ENCODE data around the gene CDK14.

DNA sequence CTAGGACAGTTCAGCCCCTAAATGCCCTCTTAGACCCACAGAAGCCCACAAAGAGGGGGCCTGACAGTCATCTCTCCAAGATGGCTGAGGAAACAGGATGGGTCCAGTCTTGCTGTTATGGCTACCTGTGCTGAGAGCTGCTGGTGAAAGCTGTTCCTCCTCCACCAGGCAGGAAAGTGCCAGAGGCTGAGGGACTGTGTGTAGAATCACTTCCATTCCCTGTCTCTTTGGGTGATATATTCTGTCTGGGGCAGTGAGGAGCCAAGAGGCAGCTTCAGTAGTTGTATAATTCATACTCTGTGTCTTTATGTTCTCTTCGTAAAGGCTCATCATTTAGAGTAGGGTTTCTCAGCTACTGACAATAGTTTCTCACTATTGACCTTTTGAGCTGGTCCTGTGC, 425.8 kb downstream of the CDK14 start:
- no peak for TF ChIP-seq CTCF (IDR thresholded peaks at IDR 0.05)
- TF ChIP-seq POLR2A (IDR thresholded peaks at IDR 0.05): no peak
- no peak for TF ChIP-seq POLR2AphosphoS5 (IDR thresholded peaks at IDR 0.05)
- no peak for TF ChIP-seq EP300 (IDR thresholded peaks at IDR 0.05)

All from stomach (tissue), 4 donors.